Osteocyte (in vitro differentiated cells): ENCODE measurements around the gene FOXK1. TPM values are rescaled to one million over a fixed set of nuclear protein-coding genes. Genes with fewer than 3 reads are reported as not detected.

Source experiments
- DNase-seq: peaks from one replicate; pipeline ENCODE4 v3.0.0; 2021; ENCODE audit warnings: mixed read lengths; ENCODE audit not compliant: unreplicated experiment; ENCODE audit errors: extremely low spot score
- H3K27ac Mint-ChIP-seq: one replicate; pipeline ENCODE4 v1.8.0; 2021; ENCODE audit warnings: mild to moderate bottlenecking, mixed read lengths; ENCODE audit not compliant: unreplicated experiment
- H3K27me3 Mint-ChIP-seq: one replicate; pipeline ENCODE4 v1.8.0; 2021; ENCODE audit warnings: mixed read lengths; ENCODE audit not compliant: unreplicated experiment
- H3K36me3 Mint-ChIP-seq: one replicate; pipeline ENCODE4 v1.8.0; 2021; ENCODE audit warnings: mixed read lengths; ENCODE audit not compliant: unreplicated experiment
- H3K4me1 Mint-ChIP-seq: one replicate; pipeline ENCODE4 v1.8.0; 2021; ENCODE audit warnings: mixed read lengths; ENCODE audit not compliant: unreplicated experiment
- H3K4me3 Mint-ChIP-seq: one replicate; pipeline ENCODE4 v1.8.0; 2021; ENCODE audit warnings: mild to moderate bottlenecking, moderate library complexity, mixed read lengths; ENCODE audit not compliant: unreplicated experiment
- H3K9me3 Mint-ChIP-seq: one replicate; pipeline ENCODE4 v1.8.0; 2021; ENCODE audit warnings: mixed read lengths; ENCODE audit not compliant: unreplicated experiment
- total RNA-seq: library from RNA; stranded (reverse); gene quantifications from 2 replicates; pipeline ENCODE4 v1.2.1, GENCODE V29; 2021
- TF ChIP-seq, protein P1 (sequence below): fragments of 200-600 bp; sonication (generic); IDR thresholded peaks from 2 replicates; pipeline ENCODE4 v1.5.0; 2021; ENCODE audit warnings: antibody characterized with exemption, mild to moderate bottlenecking, moderate library complexity

FOXK1 gene
- total RNA-seq, 1 donor from 2014 or later: 56.2 TPM

DNA sequence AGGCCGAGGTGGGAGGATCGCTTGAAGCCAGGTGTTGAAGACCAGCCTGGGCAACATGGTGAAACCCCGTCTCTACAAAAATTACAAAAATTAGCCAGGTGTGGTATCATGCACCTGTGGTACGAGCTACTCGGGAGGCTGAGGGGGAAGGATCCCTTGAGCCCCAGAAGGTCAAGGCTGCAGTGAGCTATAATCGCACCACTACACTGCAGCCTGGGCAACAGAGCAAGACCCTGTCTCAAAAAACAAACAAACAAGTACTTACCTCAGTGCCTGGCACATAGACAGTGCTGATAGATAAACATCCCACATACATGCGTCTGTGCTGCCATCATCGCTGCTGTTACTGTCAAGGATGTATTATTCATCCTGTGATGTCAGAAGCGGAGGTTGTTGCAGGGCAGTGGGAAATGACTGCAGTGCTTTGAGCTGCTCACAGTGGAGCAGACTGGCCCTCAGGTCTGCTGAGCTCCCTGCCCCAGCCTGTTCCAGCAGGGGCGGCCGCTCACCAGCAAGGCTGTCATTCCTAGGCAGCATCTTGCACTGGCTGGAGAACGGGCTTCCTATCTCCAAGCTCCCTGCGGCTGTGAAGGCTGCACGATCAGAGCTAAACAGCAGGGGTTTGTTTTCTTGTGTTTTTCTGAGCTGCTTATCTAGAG is 18.6 kb downstream of the FOXK1 start:
- TF ChIP-seq, protein P1, sequence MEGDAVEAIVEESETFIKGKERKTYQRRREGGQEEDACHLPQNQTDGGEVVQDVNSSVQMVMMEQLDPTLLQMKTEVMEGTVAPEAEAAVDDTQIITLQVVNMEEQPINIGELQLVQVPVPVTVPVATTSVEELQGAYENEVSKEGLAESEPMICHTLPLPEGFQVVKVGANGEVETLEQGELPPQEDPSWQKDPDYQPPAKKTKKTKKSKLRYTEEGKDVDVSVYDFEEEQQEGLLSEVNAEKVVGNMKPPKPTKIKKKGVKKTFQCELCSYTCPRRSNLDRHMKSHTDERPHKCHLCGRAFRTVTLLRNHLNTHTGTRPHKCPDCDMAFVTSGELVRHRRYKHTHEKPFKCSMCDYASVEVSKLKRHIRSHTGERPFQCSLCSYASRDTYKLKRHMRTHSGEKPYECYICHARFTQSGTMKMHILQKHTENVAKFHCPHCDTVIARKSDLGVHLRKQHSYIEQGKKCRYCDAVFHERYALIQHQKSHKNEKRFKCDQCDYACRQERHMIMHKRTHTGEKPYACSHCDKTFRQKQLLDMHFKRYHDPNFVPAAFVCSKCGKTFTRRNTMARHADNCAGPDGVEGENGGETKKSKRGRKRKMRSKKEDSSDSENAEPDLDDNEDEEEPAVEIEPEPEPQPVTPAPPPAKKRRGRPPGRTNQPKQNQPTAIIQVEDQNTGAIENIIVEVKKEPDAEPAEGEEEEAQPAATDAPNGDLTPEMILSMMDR: no peak
- Mint-ChIP-seq H3K4me3 (no peak overlapping the region), H3K9me3 (no peaks in the 10 kb centered on the region), H3K27ac (peak overlapping the region; percentile 82), H3K4me1 (peaks cover 55% of the 10 kb centered on the region), H3K27me3 (no peaks in the 10 kb centered on the region), H3K36me3 (no peaks in the 10 kb centered on the region)
- DNase-seq: no peak

DNA sequence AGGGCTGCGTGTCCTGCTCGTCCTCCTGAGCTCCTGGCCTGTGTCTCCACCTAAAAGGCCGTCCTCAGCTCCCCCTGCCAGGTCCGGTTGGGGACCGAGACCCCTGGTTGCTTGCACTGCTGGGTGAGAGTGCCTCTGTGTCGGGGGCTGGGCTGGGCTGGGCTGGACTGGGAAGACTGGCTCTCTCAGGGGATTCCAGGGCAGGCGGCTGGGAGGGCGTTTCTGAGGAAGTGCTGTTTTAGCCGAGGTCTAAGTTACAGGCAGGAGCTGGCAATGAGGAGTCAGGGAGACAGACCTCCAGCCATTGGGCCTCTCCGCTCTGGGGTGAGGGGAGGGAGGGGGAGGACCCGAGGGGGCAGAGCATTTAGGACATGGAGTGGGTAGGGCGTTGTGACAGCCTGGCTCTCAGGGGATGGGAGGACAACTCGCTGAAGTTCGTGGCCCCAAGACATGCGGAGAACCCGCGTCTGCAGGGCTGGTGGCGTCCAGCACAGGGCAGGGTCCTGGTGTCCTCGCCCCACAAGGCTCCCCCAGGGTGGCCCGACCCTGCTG is 20.9 kb downstream of the FOXK1 start:
- no peak for DNase-seq
- TF ChIP-seq, protein P1: no peak
- Mint-ChIP-seq H3K27ac (peak overlapping the region; percentile 77), H3K9me3 (no peaks in the 10 kb centered on the region), H3K4me3 (no peak overlapping the region), H3K36me3 (peaks cover 3% of the 10 kb centered on the region), H3K27me3 (no peaks in the 10 kb centered on the region), H3K4me1 (peaks cover 71% of the 10 kb centered on the region)

DNA sequence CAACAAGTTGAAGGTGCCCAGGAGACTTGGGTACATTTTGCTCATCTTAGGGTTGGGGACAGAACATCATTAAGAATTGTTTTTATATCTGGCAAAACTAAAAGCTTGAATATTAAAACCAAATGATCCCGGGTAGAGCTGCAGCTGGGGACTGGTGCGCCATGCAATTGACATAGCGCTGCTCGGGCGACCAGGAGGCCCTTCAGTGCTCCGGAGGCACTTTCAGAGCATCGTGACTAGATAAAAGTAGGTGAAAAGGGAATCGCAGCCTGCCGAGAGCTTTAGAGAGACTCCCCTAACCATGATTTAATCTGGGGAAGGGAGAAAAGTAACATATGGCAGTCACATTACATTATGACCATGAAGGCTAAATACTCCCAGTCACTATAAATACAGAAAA is 21.4 kb downstream of the FOXK1 start:
- no peak for DNase-seq
- Mint-ChIP-seq H3K9me3 (no peaks in the 10 kb centered on the region), H3K4me3 (no peak overlapping the region), H3K36me3 (peaks cover 3% of the 10 kb centered on the region), H3K4me1 (peaks cover 75% of the 10 kb centered on the region), H3K27ac (peak overlapping the region; percentile 77), H3K27me3 (no peaks in the 10 kb centered on the region)
- TF ChIP-seq, protein P1: no peak

DNA sequence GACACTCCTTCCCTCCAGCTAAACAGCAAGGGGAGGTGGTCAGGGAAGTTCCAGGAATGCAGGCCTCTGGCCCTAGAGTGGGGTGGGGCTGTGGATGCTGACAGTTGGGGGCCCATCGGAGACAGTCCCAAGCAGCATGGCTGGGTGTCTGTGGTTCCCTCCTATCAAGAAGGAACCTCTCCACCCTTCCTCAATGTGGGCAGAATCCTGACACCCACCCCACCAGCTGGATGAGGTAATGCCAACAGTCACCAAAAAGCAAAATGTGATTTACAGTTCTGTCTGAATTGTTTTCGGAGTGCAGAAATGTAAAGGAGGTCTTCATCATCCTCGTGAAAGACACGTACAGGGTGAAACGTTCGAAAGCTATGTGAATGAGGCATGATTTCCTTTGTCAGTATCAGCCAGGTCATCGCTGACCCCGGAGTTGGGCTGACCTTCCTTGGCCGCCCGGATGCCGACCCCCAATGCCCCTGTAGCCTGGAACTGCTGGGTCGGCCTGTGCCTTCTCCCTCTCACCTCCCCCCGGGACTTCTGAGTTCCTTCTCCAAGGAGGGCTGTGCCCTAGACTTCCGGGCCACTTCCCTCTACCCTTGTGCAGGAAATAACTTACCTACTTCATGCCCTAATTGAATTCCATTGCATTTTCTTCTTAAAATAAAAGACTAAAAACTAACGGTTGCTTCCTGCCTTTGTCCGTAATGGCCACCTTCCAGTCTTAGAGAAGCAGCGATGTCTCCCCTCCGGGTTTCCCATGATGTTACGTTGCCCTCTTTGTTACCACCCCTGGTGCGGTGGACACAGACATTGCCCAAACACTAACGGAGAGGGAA is 24.5 kb downstream of the FOXK1 start:
- TF ChIP-seq, protein P1: no peak
- Mint-ChIP-seq H3K27ac (peak overlapping the region; percentile 82), H3K9me3 (no peaks in the 10 kb centered on the region), H3K4me3 (no peak overlapping the region), H3K27me3 (no peaks in the 10 kb centered on the region), H3K36me3 (peaks cover 12% of the 10 kb centered on the region), H3K4me1 (peaks cover 71% of the 10 kb centered on the region)
- no peak for DNase-seq

DNA sequence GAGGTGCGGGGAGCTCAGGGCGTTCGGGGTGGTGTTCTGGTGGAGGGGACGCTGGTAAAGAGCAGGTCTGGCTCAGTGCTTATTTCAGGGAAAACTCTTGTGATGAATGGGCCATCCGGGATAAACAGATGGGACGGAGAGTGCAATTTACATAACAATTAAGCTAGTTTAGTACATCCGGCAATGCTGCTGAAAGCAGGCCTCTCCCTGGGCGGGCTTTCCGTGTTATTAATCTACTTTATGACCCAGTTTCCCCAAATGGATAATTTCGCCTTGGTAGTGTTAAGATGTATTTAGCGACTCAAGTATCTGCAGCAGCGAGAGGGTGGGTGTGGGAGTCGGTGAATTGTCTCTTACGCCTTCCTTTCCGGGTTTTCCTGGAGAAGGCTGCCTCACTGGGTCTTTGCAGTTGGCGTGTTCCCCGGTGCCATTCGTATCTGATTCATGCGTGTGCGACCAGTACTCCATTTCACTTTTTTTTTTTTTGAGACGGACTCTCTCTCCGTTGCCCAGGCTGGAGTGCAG is 25.2 kb downstream of the FOXK1 start:
- Mint-ChIP-seq H3K36me3 (peaks cover 12% of the 10 kb centered on the region), H3K4me3 (no peak overlapping the region), H3K27me3 (no peaks in the 10 kb centered on the region), H3K4me1 (peaks cover 71% of the 10 kb centered on the region), H3K27ac (peak overlapping the region; percentile 82), H3K9me3 (no peaks in the 10 kb centered on the region)
- DNase-seq: no peak
- TF ChIP-seq, protein P1: no peak
